ENCODE measurements around the gene MARCHF10.

Gene MARCHF10

GRCh38 chr17:62690168-62690897, 117.8 kb downstream of the MARCHF10 start:
- Histone ChIP-seq H3K4me3 (no peak overlapping the region), H3K4me2 (no peak overlapping the region), H3K4me1 (peaks cover 33 to 49% (median 41%) of the 10 kb centered on the region in 10 experiments; a peak in 19 of 20 replicates), H3K27ac (no peak overlapping the region), H3K9ac (no peak overlapping the region), H3K36me3 (peaks cover 34 to 72% (median 55%) of the 10 kb centered on the region in 11 experiments), H4K20me1 (peaks cover 0 to 69% (median 0%) of the 10 kb centered on the region in 11 experiments; a peak in 9 of 22 replicates), H3K9me3 (replicated peaks in 1 of 11) (peaks cover 0 to 7% (median 0%) of the 10 kb centered on the region in 11 experiments; a peak in 6 of 22 replicates), H3K27me3 (no peaks in the 10 kb centered on the region)
- TF ChIP-seq Cebpa-rat (IDR thresholded peaks at IDR 0.05): no peak

GRCh38 chr17:62689441-62690167, 118.5 kb downstream of the MARCHF10 start:
- peaks cover 29 to 43% (median 36%) of the 10 kb centered on the region in 10 experiments; a peak in 19 of 20 replicates for H3K4me1 ChIP-seq
- peaks cover 0 to 69% (median 0%) of the 10 kb centered on the region in 11 experiments; a peak in 9 of 22 replicates for H4K20me1 ChIP-seq
- no peak overlapping the region for H3K9ac ChIP-seq
- no peak overlapping the region for H3K4me3 ChIP-seq
- no peak overlapping the region for H3K27ac ChIP-seq
- no peak for TF ChIP-seq Cebpa-rat (IDR thresholded peaks at IDR 0.05)
- no peak overlapping the region for H3K4me2 ChIP-seq
- peaks cover 34 to 80% (median 62%) of the 10 kb centered on the region in 11 experiments for H3K36me3 ChIP-seq
- H3K9me3 ChIP-seq (replicated peaks in 1 of 11): peaks cover 0 to under 1% (median 0%) of the 10 kb centered on the region in 11 experiments; a peak in 1 of 22 replicates
- no peaks in the 10 kb centered on the region for H3K27me3 ChIP-seq

GRCh38 chr17:62688398-62689160, 119.5 kb downstream of the MARCHF10 start:
- H3K27ac ChIP-seq: no peak overlapping the region
- no peak overlapping the region for H3K4me3 ChIP-seq
- no peak overlapping the region for H3K4me2 ChIP-seq
- H3K27me3 ChIP-seq: no peaks in the 10 kb centered on the region
- TF ChIP-seq Cebpa-rat (IDR thresholded peaks at IDR 0.05): no peak
- no peaks in the 10 kb centered on the region for H3K9me3 ChIP-seq (replicated peaks in 1 of 11)
- H3K36me3 ChIP-seq: peaks cover 39 to 90% (median 73%) of the 10 kb centered on the region in 11 experiments
- H3K9ac ChIP-seq: no peak overlapping the region
- peaks cover 0 to 62% (median 0%) of the 10 kb centered on the region in 11 experiments; a peak in 9 of 22 replicates for H4K20me1 ChIP-seq
- peaks cover 19 to 33% (median 25%) of the 10 kb centered on the region in 10 experiments; a peak in 19 of 20 replicates for H3K4me1 ChIP-seq

GRCh38 chr17:62687997-62688396, 120.1 kb downstream of the MARCHF10 start:
- H3K4me2 ChIP-seq: no peak overlapping the region
- H3K36me3 ChIP-seq: peaks cover 43 to 96% (median 78%) of the 10 kb centered on the region in 11 experiments
- no peaks in the 10 kb centered on the region for H3K27me3 ChIP-seq
- no peak overlapping the region for H3K4me3 ChIP-seq
- H3K27ac ChIP-seq: no peak overlapping the region
- H3K9ac ChIP-seq: no peak overlapping the region
- H3K4me1 ChIP-seq: peaks cover 13 to 27% (median 19%) of the 10 kb centered on the region in 10 experiments; a peak in 19 of 20 replicates
- TF ChIP-seq Cebpa-rat (IDR thresholded peaks at IDR 0.05): no peak
- peaks cover 0 to 56% (median 0%) of the 10 kb centered on the region in 11 experiments; a peak in 9 of 22 replicates for H4K20me1 ChIP-seq
- no peaks in the 10 kb centered on the region for H3K9me3 ChIP-seq (replicated peaks in 1 of 11)

GRCh38 chr17:62684179-62684578, 123.9 kb downstream of the MARCHF10 start:
- H3K4me2 ChIP-seq: no peak overlapping the region
- peaks cover 0 to 49% (median 0%) of the 10 kb centered on the region in 11 experiments; a peak in 4 of 22 replicates for H4K20me1 ChIP-seq
- H3K4me3 ChIP-seq: no peak overlapping the region
- H3K36me3 ChIP-seq: peaks cover 59 to 100% (median 91%) of the 10 kb centered on the region in 11 experiments
- no peak for TF ChIP-seq Cebpa-rat (IDR thresholded peaks at IDR 0.05)
- H3K27me3 ChIP-seq: no peaks in the 10 kb centered on the region
- no peaks in the 10 kb centered on the region for H3K4me1 ChIP-seq
- no peak overlapping the region for H3K9ac ChIP-seq
- H3K9me3 ChIP-seq (replicated peaks in 1 of 11): no peaks in the 10 kb centered on the region
- H3K27ac ChIP-seq: no peak overlapping the region

- Histone ChIP-seq H3K4me2 (no peak overlapping the region), H3K27me3 (no peaks in the 10 kb centered on the region), H3K27ac (no peak overlapping the region), H3K9ac (no peak overlapping the region), H3K36me3 (peaks cover 57 to 100% (median 94%) of the 10 kb centered on the region in 11 experiments), H3K4me1 (no peaks in the 10 kb centered on the region), H4K20me1 (peaks cover 0 to 53% (median 0%) of the 10 kb centered on the region in 11 experiments; a peak in 5 of 22 replicates), H3K9me3 (replicated peaks in 1 of 11) (no peaks in the 10 kb centered on the region), H3K4me3 (no peak overlapping the region)
- TF ChIP-seq Cebpa-rat (IDR thresholded peaks at IDR 0.05): no peak
These were observed 126.2 kb downstream of the MARCHF10 start for GRCh38 chr17:62681939-62682381.

- Histone ChIP-seq H3K36me3 (peaks cover 59 to 100% (median 94%) of the 10 kb centered on the region in 11 experiments), H3K27ac (no peak overlapping the region), H3K4me2 (no peak overlapping the region)
These were observed 126.8 kb downstream of the MARCHF10 start for GRCh38 chr17:62681061-62681938.

GRCh38 chr17:62680541-62681052, 127.5 kb downstream of the MARCHF10 start:
- peaks cover 0 to 62% (median 0%) of the 10 kb centered on the region in 11 experiments; a peak in 5 of 22 replicates for H4K20me1 ChIP-seq
- TF ChIP-seq Cebpa-rat (IDR thresholded peaks at IDR 0.05): no peak
- H3K9me3 ChIP-seq (replicated peaks in 1 of 11): no peaks in the 10 kb centered on the region
- H3K9ac ChIP-seq: no peak overlapping the region
- no peak overlapping the region for H3K4me3 ChIP-seq
- H3K36me3 ChIP-seq: peaks cover 64 to 100% (median 95%) of the 10 kb centered on the region in 11 experiments
- no peak overlapping the region for H3K4me2 ChIP-seq
- no peak overlapping the region for H3K27ac ChIP-seq
- H3K4me1 ChIP-seq: no peaks in the 10 kb centered on the region
- H3K27me3 ChIP-seq: no peaks in the 10 kb centered on the region

More at GRCh38 chr17:62681061-62681938, 126.8 kb downstream of the MARCHF10 start:
- H3K4me3 ChIP-seq: no peak overlapping the region
- H4K20me1 ChIP-seq: peaks cover 0 to 59% (median 0%) of the 10 kb centered on the region in 11 experiments; a peak in 5 of 22 replicates
- H3K27me3 ChIP-seq: no peaks in the 10 kb centered on the region
- H3K9me3 ChIP-seq (replicated peaks in 1 of 11): no peaks in the 10 kb centered on the region
- no peak overlapping the region for H3K9ac ChIP-seq
- H3K4me1 ChIP-seq: no peaks in the 10 kb centered on the region
- no peak for TF ChIP-seq Cebpa-rat (IDR thresholded peaks at IDR 0.05)
